Measurements from ENCODE around the gene SLC8A1. TPM values are rescaled to one million over a fixed set of nuclear protein-coding genes. Genes with fewer than 3 reads are reported as not detected.

Gene SLC8A1
- total and polyA plus RNA-seq, 2 donors (not counting 1 experiment from before 2014, with no cell fraction given): 17.4 to 109 TPM

DNA sequence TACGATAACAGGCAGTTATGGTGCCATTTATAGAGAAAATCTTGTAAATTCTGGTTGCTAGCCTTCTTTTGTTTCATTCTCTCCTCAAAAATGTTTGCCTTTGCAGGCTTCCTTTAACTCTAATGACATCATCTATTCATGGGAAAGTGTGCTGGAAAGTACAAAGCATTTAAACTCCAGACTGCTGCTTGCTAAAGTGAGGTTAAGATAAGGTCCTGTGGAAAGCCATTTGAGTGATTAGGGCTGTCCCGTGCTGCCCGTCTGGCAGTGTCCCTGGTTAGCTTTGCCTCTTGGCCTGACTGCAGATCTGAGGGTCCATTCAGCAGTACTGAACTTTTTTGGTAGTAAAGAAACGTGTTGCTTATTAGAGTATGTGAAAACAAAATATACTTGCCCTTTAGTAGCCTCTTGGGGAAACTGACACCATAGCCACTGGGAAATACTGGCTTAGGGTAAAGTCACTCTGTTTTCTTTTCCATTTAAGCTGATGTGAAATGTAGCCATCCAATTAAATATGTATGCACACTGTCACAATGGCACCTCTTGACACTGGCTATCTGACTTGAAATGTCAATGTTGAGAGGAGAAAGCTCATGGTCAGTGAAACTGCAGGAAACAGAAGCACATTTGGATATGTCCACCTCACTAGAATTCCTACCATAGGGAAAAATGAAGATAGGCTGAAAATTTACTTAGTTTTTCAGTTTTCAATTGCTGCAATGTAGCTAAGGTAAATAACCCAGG lies 321.5 kb downstream of the SLC8A1 start:
- DNase-seq (ENCODE audit: low read depth in 2 of 2): peak; percentile 62 to 80
- Histone ChIP-seq H3K27ac (ENCODE audit: insufficient read depth, low read length) (no peak overlapping the region), H2AFZ (ENCODE audit: low read length) (no peak overlapping the region), H3K4me2 (ENCODE audit: extremely low read depth, insufficient read depth, low read length) (no peak overlapping the region), H3K79me2 (ENCODE audit: control insufficient read depth, insufficient read depth, low read length) (no peaks in the 10 kb centered on the region), H3K27me3 (ENCODE audit: control insufficient read depth, insufficient read depth, low read length) (no peaks in the 10 kb centered on the region), H3K36me3 (ENCODE audit: control insufficient read depth, insufficient read depth, low read length) (no peaks in the 10 kb centered on the region), H3K4me1 (ENCODE audit: control insufficient read depth, extremely low read depth, insufficient read depth, low read length) (peaks cover 23% of the 10 kb centered on the region), H3K9me3 (ENCODE audit: control insufficient read depth, insufficient read depth, low read depth, low read length) (no peaks in the 10 kb centered on the region), H3K4me3 (replicated peaks in 1 of 4; ENCODE audit: control extremely low read depth in 1 of 4, insufficient read depth in 1 of 4, low read depth in 3 of 4, low read length in 4 of 4) (no peak overlapping the region), H3K9ac (ENCODE audit: insufficient read depth, low read length) (no peak overlapping the region), H4K20me1 (ENCODE audit: control insufficient read depth, extremely low read depth, insufficient read depth, low read length) (no peaks in the 10 kb centered on the region)
- no peak for TF ChIP-seq EZH2 (IDR thresholded peaks at IDR 0.05; ENCODE audit: low read length, missing control alignments)
- TF ChIP-seq, protein P1, sequence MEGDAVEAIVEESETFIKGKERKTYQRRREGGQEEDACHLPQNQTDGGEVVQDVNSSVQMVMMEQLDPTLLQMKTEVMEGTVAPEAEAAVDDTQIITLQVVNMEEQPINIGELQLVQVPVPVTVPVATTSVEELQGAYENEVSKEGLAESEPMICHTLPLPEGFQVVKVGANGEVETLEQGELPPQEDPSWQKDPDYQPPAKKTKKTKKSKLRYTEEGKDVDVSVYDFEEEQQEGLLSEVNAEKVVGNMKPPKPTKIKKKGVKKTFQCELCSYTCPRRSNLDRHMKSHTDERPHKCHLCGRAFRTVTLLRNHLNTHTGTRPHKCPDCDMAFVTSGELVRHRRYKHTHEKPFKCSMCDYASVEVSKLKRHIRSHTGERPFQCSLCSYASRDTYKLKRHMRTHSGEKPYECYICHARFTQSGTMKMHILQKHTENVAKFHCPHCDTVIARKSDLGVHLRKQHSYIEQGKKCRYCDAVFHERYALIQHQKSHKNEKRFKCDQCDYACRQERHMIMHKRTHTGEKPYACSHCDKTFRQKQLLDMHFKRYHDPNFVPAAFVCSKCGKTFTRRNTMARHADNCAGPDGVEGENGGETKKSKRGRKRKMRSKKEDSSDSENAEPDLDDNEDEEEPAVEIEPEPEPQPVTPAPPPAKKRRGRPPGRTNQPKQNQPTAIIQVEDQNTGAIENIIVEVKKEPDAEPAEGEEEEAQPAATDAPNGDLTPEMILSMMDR (conservative IDR thresholded peaks at IDR 0.05 in 1 of 2, IDR thresholded peaks at IDR 0.05 in 1 of 2; ENCODE audit: low read depth in 1 of 2, low read length in 2 of 2): no peak

DNA sequence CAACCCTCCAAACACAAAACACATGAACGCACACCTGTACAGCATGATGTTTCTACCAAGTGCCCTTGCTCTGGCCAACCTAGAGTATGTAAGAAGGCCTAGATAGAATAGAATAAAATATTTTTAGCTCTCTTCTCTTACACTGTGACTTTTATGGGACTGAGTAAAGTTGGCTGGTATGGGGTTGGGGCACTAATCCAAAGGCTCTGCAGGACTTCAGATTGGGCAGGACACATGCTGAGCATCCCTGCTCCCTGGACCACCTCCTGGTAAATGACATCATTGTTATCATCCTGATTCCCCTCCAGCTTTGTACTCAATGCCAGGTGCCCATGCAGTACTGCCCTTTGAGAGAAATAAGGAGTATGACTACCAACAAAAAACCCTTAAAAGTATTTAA lies 322.2 kb downstream of the SLC8A1 start:
- TF ChIP-seq, protein P1 (conservative IDR thresholded peaks at IDR 0.05 in 1 of 2, IDR thresholded peaks at IDR 0.05 in 1 of 2; ENCODE audit: low read depth in 1 of 2, low read length in 2 of 2): no peak
- TF ChIP-seq EZH2 (IDR thresholded peaks at IDR 0.05; ENCODE audit: low read length, missing control alignments): no peak
- H2AFZ ChIP-seq (ENCODE audit: low read length): no peak overlapping the region
- no peak overlapping the region for H3K27ac ChIP-seq (ENCODE audit: insufficient read depth, low read length)

DNA sequence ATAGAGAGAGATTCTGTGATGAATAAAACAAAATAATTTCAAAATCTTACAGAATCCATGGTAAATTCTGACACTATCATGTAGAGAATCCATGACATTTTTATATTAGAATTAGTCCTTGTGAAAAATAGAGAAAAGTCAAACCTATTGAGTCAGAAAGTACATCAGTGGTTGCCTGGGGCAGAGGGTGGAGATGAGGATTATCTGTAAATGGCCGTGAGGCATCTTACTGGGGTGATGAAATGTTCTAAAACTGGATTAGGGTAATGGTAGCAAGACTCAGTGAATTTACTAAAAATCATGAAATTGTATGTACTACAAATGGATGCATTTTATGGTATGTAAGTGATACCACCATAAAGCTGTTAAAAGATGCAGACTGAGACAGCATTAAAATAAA lies 323.1 kb downstream of the SLC8A1 start:
- H3K4me1 ChIP-seq (ENCODE audit: control insufficient read depth, extremely low read depth, insufficient read depth, low read length): peaks cover 25% of the 10 kb centered on the region
- no peak for DNase-seq (ENCODE audit: low read depth in 2 of 2)
- peak overlapping the region; percentile 81 for H3K27ac ChIP-seq (ENCODE audit: insufficient read depth, low read length)
- H3K79me2 ChIP-seq (ENCODE audit: control insufficient read depth, insufficient read depth, low read length): no peaks in the 10 kb centered on the region
- H4K20me1 ChIP-seq (ENCODE audit: control insufficient read depth, extremely low read depth, insufficient read depth, low read length): no peaks in the 10 kb centered on the region
- no peak overlapping the region for H2AFZ ChIP-seq (ENCODE audit: low read length)
- H3K9ac ChIP-seq (ENCODE audit: insufficient read depth, low read length): no peak overlapping the region
- H3K4me3 ChIP-seq (replicated peaks in 1 of 4; ENCODE audit: control extremely low read depth in 1 of 4, insufficient read depth in 1 of 4, low read depth in 3 of 4, low read length in 4 of 4): no peak overlapping the region
- H3K36me3 ChIP-seq (ENCODE audit: control insufficient read depth, insufficient read depth, low read length): no peaks in the 10 kb centered on the region
- H3K27me3 ChIP-seq (ENCODE audit: control insufficient read depth, insufficient read depth, low read length): no peaks in the 10 kb centered on the region
- H3K9me3 ChIP-seq (ENCODE audit: control insufficient read depth, insufficient read depth, low read depth, low read length): no peaks in the 10 kb centered on the region
- no peak overlapping the region for H3K4me2 ChIP-seq (ENCODE audit: extremely low read depth, insufficient read depth, low read length)
- no peak for TF ChIP-seq EZH2 (IDR thresholded peaks at IDR 0.05; ENCODE audit: low read length, missing control alignments)
- TF ChIP-seq, protein P1 (conservative IDR thresholded peaks at IDR 0.05 in 1 of 2, IDR thresholded peaks at IDR 0.05 in 1 of 2; ENCODE audit: low read depth in 1 of 2, low read length in 2 of 2): no peak

More for the DNA sequence above, 322.2 kb downstream of the SLC8A1 start:
- no peak overlapping the region for H3K4me3 ChIP-seq (replicated peaks in 1 of 4; ENCODE audit: control extremely low read depth in 1 of 4, insufficient read depth in 1 of 4, low read depth in 3 of 4, low read length in 4 of 4)
- H3K36me3 ChIP-seq (ENCODE audit: control insufficient read depth, insufficient read depth, low read length): no peaks in the 10 kb centered on the region
- DNase-seq (ENCODE audit: low read depth in 2 of 2): peak in 1 of 2 donors; percentile 15
- H3K4me1 ChIP-seq (ENCODE audit: control insufficient read depth, extremely low read depth, insufficient read depth, low read length): peaks cover 23% of the 10 kb centered on the region
- no peak overlapping the region for H3K4me2 ChIP-seq (ENCODE audit: extremely low read depth, insufficient read depth, low read length)
- H3K79me2 ChIP-seq (ENCODE audit: control insufficient read depth, insufficient read depth, low read length): no peaks in the 10 kb centered on the region
- no peaks in the 10 kb centered on the region for H3K27me3 ChIP-seq (ENCODE audit: control insufficient read depth, insufficient read depth, low read length)
- H4K20me1 ChIP-seq (ENCODE audit: control insufficient read depth, extremely low read depth, insufficient read depth, low read length): no peaks in the 10 kb centered on the region
- H3K9me3 ChIP-seq (ENCODE audit: control insufficient read depth, insufficient read depth, low read depth, low read length): no peaks in the 10 kb centered on the region
- no peak overlapping the region for H3K9ac ChIP-seq (ENCODE audit: insufficient read depth, low read length)
